ENCODE results near the gene NELFB. TPM values are rescaled to one million over a fixed set of nuclear protein-coding genes. Genes with fewer than 3 reads are reported as not detected.

NELFB gene
- total and polyA plus RNA-seq, 9 of the 15 experiments (the other 6 are each of a cell fraction or from before 2014, with no cell fraction given), result 0.24 to 84.0 (median 29.7) TPM

DNA sequence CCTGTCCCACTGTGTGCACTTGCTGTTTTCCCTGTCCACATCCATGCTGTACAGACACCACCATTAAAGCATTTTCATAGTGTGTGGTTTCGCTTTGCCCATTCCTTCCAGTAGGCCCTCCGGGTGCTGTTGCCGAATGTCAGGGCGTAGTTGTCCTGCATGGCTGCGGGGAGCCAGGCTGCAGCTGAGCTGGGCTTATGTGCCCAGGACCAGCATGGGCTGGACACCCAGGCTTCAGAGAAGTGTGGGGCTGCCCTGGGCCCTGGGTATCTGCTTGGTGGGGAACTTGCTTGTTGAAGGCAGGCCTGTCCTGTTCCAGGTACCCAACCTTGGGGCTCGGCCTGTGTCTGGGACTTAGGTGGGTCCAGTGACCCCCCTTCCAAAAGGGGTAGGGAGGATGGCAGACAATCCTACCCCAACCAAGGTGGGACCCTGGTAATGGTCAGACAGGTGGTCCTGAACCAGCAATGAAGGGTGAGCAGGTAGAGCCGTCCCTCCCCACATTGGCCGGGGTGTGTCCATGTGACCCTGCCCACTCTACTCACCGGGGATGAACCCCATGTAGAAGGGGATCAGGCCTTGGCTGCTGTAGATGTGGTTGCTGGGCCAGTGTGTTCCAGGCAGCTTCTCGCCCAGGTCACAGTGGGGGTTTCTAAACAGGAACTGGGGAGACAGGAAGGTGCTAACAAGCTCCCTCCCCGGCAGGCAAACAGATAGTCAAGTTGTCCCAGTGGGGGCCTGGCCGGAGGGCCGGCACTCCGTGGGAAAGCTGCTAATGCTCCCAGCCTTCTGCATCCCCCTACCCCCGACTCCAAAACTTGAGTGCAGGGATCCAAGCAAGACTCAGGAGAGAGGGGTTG, 11.3 kb upstream of the NELFB start (continued):
- TF ChIP-seq ZNF280A (IDR thresholded peaks at IDR 0.05; ENCODE audit: low read depth, partially characterized antibody), result no peak
- TF ChIP-seq MYC (IDR thresholded peaks at IDR 0.05; ENCODE audit: low read depth, low read length), result no peak
- peak; percentile 40; the same call in 1 of the 2 replicates for TF ChIP-seq MYC (CRISPR knock-in tag; IDR thresholded peaks at IDR 0.05; ENCODE audit: borderline replicate concordance, low read depth)
- no peak for TF ChIP-seq ZZZ3 (IDR thresholded peaks at IDR 0.05)
- 0 out of 4 replicates have a peak, but pooled peaks of 1 of the 2 experiments have one; percentile 13 for TF ChIP-seq BCLAF1 (IDR thresholded peaks at IDR 0.05; ENCODE audit: borderline replicate concordance in 1 of 2, control insufficient read depth in 1 of 2, low read depth in 2 of 2, low read length in 1 of 2)
- TF ChIP-seq, protein P1, sequence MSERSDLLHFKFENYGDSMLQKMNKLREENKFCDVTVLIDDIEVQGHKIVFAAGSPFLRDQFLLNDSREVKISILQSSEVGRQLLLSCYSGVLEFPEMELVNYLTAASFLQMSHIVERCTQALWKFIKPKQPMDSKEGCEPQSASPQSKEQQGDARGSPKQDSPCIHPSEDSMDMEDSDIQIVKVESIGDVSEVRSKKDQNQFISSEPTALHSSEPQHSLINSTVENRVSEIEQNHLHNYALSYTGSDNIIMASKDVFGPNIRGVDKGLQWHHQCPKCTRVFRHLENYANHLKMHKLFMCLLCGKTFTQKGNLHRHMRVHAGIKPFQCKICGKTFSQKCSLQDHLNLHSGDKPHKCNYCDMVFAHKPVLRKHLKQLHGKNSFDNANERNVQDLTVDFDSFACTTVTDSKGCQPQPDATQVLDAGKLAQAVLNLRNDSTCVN (CRISPR knock-in tag; IDR thresholded peaks at IDR 0.05), result peak; percentile 89; the same call in 1 of the 2 replicates
- TF ChIP-seq THAP7 (CRISPR knock-in tag; IDR thresholded peaks at IDR 0.05), result 0 out of 2 replicates have a peak, but pooled peaks have one; percentile 10
- TF ChIP-seq POLR2B (IDR thresholded peaks at IDR 0.05; ENCODE audit: low read depth, partially characterized antibody), result peak; percentile 81
- 0 out of 2 replicates have a peak, but pooled peaks have one; percentile 14 for TF ChIP-seq ZFP1 (CRISPR knock-in tag; IDR thresholded peaks at IDR 0.05)
- TF ChIP-seq, protein P2, sequence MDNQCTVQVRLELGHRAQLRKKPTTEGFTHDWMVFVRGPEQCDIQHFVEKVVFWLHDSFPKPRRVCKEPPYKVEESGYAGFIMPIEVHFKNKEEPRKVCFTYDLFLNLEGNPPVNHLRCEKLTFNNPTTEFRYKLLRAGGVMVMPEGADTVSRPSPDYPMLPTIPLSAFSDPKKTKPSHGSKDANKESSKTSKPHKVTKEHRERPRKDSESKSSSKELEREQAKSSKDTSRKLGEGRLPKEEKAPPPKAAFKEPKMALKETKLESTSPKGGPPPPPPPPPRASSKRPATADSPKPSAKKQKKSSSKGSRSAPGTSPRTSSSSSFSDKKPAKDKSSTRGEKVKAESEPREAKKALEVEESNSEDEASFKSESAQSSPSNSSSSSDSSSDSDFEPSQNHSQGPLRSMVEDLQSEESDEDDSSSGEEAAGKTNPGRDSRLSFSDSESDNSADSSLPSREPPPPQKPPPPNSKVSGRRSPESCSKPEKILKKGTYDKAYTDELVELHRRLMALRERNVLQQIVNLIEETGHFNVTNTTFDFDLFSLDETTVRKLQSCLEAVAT (IDR thresholded peaks at IDR 0.05), result 0 out of 4 replicates have a peak, but pooled peaks of 1 of the 2 experiments have one; percentile 7
- peak; percentile 28; the same call in 1 of the 2 replicates for TF ChIP-seq PML (IDR thresholded peaks at IDR 0.05; ENCODE audit: low read length)
- TF ChIP-seq ZNF77 (CRISPR knock-in tag; IDR thresholded peaks at IDR 0.05), result no peak
- peak; percentile 56; the same call in 1 of the 2 replicates for TF ChIP-seq ZBTB17 (CRISPR knock-in tag; IDR thresholded peaks at IDR 0.05)
- TF ChIP-seq SIN3A (IDR thresholded peaks at IDR 0.05; ENCODE audit: borderline replicate concordance in 2 of 2, control insufficient read depth in 1 of 2, low read depth in 2 of 2, low read length in 2 of 2), result peak in 1 of 2 experiments; percentile 40; a peak in 2 of 4 replicates
- 0 out of 2 replicates have a peak, but pooled peaks have one; percentile 36 for TF ChIP-seq ZBTB9 (CRISPR knock-in tag; IDR thresholded peaks at IDR 0.05)
